Cardiac fibroblast (primary cell): ENCODE measurements around the gene GAGE12H.
"Not testable (repeated sequence)": the region's sequence is repeated elsewhere in the genome, so short reads cannot be mapped to it uniquely, and the experiment has no call there.

Source experiments
- DNase-seq, 2 donors: peaks; one replicate each; pipeline versions ENCODE4 v3.0.0 to v3.0.0-alpha.2; 2010; ENCODE audit warnings: low read depth in 2 of 2
- H3K4me3 ChIP-seq, 2 donors: replicated peaks in 1 of 2; 1 replicate in 1 of 2; 2 replicates in 1 of 2; pipeline ENCODE4 v1.5.1; 2011; ENCODE audit warnings: low read depth in 2 of 2, low read length in 2 of 2, mild to moderate bottlenecking in 2 of 2, moderate library complexity in 1 of 2
- CTCF ChIP-seq: IDR thresholded peaks from one replicate; pipeline ENCODE4 v1.5.1; 2011; ENCODE audit warnings: low read depth, mild to moderate bottlenecking, low read length, inconsistent platforms

The GAGE12H gene

GRCh38 chrX:49579649-49580048 lies at the start of gene GAGE12H:
Gene GAGE12H, plus strand, starts transcription at chrX:49579949. Its CDS starts 1,155 bp downstream, at chrX:49581104.
- not testable (repeated sequence) for DNase-seq, H3K4me3 ChIP-seq

DNA sequence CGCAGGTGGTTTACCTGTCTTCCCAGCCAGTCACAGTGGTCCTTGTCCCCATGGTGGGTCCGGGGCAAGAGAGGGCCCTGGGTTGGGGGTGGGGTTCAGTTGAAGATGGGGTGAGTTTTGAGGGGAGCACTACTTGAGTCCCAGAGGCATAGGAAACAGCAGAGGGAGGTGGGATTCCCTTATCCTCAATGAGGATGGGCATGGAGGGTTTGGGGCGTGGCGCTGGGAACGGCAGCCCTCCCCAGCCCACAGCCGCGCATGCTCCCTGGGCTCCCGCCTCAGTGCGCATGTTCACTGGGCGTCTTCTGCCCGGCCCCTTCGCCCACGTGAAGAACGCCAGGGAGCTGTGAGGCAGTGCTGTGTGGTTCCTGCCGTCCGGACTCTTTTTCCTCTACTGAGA lies 47.9 kb upstream of the GAGE12H start, which contains the start of gene GAGE12C:
Gene GAGE12C, plus strand, starts transcription at position 301 of the 400 bp plus-strand sequence. CDS start 1,155 bp downstream, outside the sequence.
- not testable (repeated sequence) for DNase-seq, H3K4me3 ChIP-seq

DNA sequence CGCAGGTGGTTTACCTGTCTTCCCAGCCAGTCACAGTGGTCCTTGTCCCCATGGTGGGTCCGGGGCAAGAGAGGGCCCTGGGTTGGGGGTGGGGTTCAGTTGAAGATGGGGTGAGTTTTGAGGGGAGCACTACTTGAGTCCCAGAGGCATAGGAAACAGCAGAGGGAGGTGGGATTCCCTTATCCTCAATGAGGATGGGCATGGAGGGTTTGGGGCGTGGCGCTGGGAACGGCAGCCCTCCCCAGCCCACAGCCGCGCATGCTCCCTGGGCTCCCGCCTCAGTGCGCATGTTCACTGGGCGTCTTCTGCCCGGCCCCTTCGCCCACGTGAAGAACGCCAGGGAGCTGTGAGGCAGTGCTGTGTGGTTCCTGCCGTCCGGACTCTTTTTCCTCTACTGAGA lies 38.3 kb upstream of the GAGE12H start, which contains the start of gene GAGE12D:
Gene GAGE12D, plus strand, starts transcription at position 301 of the 400 bp plus-strand sequence. CDS start 1,155 bp downstream, outside the sequence.
- not testable (repeated sequence) for H3K4me3 ChIP-seq, DNase-seq

DNA sequence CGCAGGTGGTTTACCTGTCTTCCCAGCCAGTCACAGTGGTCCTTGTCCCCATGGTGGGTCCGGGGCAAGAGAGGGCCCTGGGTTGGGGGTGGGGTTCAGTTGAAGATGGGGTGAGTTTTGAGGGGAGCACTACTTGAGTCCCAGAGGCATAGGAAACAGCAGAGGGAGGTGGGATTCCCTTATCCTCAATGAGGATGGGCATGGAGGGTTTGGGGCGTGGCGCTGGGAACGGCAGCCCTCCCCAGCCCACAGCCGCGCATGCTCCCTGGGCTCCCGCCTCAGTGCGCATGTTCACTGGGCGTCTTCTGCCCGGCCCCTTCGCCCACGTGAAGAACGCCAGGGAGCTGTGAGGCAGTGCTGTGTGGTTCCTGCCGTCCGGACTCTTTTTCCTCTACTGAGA lies 28.8 kb upstream of the GAGE12H start, which contains the start of gene GAGE12E:
Gene GAGE12E, plus strand, starts transcription at position 301 of the 400 bp plus-strand sequence. CDS start 1,155 bp downstream, outside the sequence.
- H3K4me3 ChIP-seq: not testable (repeated sequence)

GRCh38 chrX:49560542-49560941 lies 19.2 kb upstream of the GAGE12H start, which contains the start of gene GAGE12F:
Gene GAGE12F, plus strand, starts transcription at chrX:49560842. Its CDS starts 1,155 bp downstream, at chrX:49561997.
- DNase-seq, H3K4me3 ChIP-seq: not testable (repeated sequence)

More for the DNA sequence above, 28.8 kb upstream of the GAGE12H start, which contains the start of gene GAGE12E:
- not testable (repeated sequence) for DNase-seq

GRCh38 chrX:49568728-49569127 lies 11.0 kb upstream of the GAGE12H start:
- H3K4me3 ChIP-seq, DNase-seq: not testable (repeated sequence)

DNA sequence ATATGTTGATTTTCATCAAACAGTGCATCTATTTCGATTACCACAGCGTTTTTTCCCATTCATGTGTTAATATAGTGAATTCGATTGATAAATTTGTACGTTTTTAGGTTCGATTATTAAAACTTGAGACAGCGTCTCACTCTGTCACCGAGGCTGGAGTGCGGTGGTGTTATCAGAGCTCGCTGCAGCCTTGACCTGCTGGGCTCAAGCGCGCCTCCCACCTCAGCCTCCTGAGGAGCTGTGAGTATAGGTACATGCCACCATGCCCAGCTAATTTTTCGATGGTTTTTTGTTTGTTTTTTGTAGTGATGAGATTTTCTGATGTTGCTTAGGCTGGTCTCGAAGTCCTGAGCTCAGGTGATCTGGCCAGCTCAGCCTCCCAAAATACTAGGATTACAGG lies 10.6 kb upstream of the GAGE12H start:
- not testable (repeated sequence) for H3K4me3 ChIP-seq, DNase-seq

- DNase-seq, H3K4me3 ChIP-seq: not testable (repeated sequence)
Measured at GRCh38 chrX:49570100-49570499, 9.6 kb upstream of the GAGE12H start, which contains the start of gene GAGE12G. Gene GAGE12G, plus strand, starts transcription at chrX:49570400. Its CDS starts 1,155 bp downstream, at chrX:49571555.

DNA sequence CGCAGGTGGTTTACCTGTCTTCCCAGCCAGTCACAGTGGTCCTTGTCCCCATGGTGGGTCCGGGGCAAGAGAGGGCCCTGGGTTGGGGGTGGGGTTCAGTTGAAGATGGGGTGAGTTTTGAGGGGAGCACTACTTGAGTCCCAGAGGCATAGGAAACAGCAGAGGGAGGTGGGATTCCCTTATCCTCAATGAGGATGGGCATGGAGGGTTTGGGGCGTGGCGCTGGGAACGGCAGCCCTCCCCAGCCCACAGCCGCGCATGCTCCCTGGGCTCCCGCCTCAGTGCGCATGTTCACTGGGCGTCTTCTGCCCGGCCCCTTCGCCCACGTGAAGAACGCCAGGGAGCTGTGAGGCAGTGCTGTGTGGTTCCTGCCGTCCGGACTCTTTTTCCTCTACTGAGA lies 9.4 kb downstream of the GAGE12H start, which contains the start of gene GAGE2A:
Gene GAGE2A, plus strand, starts transcription at position 301 of the 400 bp plus-strand sequence. CDS start 1,155 bp downstream, outside the sequence.
- not testable (repeated sequence) for H3K4me3 ChIP-seq, DNase-seq

DNA sequence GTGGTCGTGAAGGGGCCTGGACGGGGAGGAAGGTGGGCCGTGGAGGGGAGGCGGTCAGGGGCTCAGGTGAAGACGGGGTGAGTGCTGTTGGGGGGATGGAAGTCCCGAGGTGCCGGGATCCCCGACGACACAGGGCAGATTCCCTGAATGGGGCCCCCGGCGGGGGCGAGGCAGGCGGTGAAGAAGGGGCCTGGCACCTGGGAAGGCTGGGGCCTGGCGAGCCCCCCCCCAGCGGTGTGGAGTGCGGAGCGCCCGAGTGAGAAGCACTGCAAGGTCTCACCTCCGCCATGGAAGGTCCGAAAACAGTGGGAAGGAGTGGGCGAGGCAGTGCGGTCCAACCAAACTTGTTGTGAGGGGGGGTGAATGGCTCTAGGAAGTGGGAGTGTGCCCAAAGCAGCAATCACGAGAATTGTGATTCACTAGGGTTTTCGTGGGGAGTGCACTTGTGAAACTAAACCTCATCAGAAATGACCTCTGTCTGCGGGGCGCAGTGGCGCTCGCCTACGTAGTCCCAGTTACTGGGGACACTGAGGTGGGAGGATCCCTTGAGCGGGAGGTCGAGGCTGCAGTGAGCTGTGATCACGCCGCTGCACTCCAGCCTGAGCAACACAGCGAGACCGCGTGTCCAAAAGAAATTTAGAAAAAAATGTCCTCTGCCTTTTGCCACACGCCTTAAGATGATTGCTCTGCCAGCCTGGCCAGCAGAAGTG lies 10.2 kb downstream of the GAGE12H start:
- not testable (repeated sequence) for DNase-seq, H3K4me3 ChIP-seq

DNA sequence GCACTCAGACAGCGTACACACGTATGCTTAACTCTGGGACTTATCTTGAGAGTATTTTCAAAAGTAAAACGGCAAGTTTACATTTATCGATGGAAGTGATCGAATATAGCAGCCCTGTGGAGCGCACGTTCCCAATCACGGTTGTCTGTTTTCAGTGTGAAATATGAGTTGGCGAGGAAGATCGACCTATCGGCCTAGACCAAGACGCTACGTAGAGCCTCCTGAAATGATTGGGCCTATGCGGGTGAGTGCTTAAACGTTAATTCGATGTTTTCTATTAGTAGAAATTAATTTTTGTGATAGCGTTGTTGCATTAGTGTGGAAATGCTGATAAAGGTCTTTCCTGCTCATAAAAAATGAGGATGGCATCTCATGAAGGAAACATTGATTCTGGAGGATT lies 10.7 kb downstream of the GAGE12H start:
- not testable (repeated sequence) for H3K4me3 ChIP-seq, DNase-seq

DNA sequence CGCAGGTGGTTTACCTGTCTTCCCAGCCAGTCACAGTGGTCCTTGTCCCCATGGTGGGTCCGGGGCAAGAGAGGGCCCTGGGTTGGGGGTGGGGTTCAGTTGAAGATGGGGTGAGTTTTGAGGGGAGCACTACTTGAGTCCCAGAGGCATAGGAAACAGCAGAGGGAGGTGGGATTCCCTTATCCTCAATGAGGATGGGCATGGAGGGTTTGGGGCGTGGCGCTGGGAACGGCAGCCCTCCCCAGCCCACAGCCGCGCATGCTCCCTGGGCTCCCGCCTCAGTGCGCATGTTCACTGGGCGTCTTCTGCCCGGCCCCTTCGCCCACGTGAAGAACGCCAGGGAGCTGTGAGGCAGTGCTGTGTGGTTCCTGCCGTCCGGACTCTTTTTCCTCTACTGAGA lies 19.0 kb downstream of the GAGE12H start, which contains the start of gene GAGE1:
Gene GAGE1, plus strand, starts transcription at position 301 of the 400 bp plus-strand sequence. CDS start 1,155 bp downstream, outside the sequence.
- not testable (repeated sequence) for DNase-seq

DNA sequence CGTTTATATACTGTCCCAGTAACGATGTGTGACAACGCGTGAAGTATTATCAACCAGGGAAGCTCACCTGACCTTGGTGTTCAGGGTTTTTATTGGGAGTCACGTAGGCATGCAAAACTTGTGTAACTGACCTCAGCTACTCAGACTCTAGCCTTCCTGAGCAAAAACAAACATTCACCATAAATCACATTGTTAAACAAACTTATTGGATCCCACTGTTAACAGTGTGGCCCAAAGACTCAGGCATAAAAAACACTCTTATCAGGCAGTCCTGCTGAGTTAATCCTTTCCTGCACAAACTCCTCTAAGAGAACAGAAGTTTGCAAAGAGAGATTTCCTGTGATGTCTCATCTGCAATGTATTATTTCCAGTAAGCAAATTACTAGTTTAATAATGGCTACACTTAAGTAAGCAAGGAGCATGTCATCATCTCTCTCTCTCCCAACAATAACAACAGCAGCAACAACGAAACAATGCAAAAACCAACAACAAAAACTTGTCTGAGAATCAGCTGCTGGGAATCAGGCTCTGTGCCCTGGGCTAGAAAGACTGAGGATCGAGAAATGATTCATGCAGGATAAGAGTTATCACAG lies 31.1 kb downstream of the GAGE12H start:
- TF ChIP-seq CTCF: no peak
- peak in 1 of 2 donors; percentile 9 for DNase-seq
- H3K4me3 ChIP-seq: no peak overlapping the region

More for the DNA sequence above, 19.0 kb downstream of the GAGE12H start, which contains the start of gene GAGE1:
- H3K4me3 ChIP-seq: not testable (repeated sequence)
